ENCODE measurements around the gene FAM13A.

FAM13A gene

DNA sequence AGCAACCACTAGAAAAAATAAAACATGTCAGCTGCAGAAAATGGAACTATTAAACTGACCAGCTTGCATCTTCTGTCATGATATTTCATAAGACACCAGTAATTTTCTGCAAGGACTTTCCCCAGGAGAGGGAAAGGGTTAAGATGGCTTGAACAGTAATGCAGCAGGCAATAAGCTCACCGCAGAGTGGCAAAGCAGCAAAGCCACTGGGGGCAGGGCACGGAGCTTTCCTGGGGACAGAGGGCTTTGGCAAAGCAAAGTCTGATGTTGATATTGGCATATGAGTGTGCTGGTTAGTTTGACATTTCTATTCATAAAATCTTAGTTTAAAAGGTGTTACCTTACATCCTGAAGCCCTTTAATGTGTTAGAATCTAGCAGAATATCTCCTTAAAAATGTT is 304.2 kb downstream of the FAM13A start:
- Histone ChIP-seq H3K9me3 (ENCODE audit: control insufficient read depth in 2 of 2, low read length in 2 of 2) (no peaks in the 10 kb centered on the region), H3K4me1 (ENCODE audit: control insufficient read depth in 2 of 2, insufficient read depth in 2 of 2, low read length in 2 of 2) (peaks cover 0 to 2% of the 10 kb centered on the region in 2 donors), H3K9ac (ENCODE audit: low read depth in 1 of 2, low read length in 2 of 2) (no peak overlapping the region), H3K27ac (ENCODE audit: low read depth in 2 of 2, low read length in 2 of 2) (no peak overlapping the region), H3K36me3 (ENCODE audit: control insufficient read depth in 2 of 2, insufficient read depth in 2 of 2, low read length in 2 of 2) (peaks cover 38 to 63% of the 10 kb centered on the region in 2 donors), H3K27me3 (ENCODE audit: control insufficient read depth in 2 of 2, insufficient read depth in 2 of 2, low read length in 2 of 2) (no peaks in the 10 kb centered on the region), H3K4me3 (ENCODE audit: low read length in 2 of 2) (no peak overlapping the region)

DNA sequence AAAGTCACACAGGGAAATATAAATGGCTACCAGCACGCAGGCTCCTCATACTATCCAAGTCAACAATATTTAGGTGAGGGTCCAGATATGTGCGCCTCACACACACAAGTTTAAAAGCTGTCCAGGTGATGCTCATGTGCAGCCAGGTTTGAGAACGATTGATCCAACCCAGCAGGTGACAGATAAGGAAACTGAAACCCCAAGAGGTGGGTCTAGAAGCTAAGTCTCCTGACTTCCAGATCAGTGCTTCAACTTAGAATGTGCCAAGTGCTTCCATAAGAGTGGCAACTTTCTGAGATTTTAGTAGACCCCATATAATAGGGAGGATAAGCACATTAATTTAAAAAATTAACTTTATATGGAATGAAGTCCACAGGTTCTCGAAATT is 304.9 kb downstream of the FAM13A start:
- H3K4me1 ChIP-seq (ENCODE audit: control insufficient read depth in 2 of 2, insufficient read depth in 2 of 2, low read length in 2 of 2): peaks cover 0 to 2% of the 10 kb centered on the region in 2 donors
- H3K36me3 ChIP-seq (ENCODE audit: control insufficient read depth in 2 of 2, insufficient read depth in 2 of 2, low read length in 2 of 2): peaks cover 44 to 66% of the 10 kb centered on the region in 2 donors
- H3K4me3 ChIP-seq (ENCODE audit: low read length in 2 of 2): no peak overlapping the region
- no peaks in the 10 kb centered on the region for H3K27me3 ChIP-seq (ENCODE audit: control insufficient read depth in 2 of 2, insufficient read depth in 2 of 2, low read length in 2 of 2)
- no peak overlapping the region for H3K27ac ChIP-seq (ENCODE audit: low read depth in 2 of 2, low read length in 2 of 2)
- no peaks in the 10 kb centered on the region for H3K9me3 ChIP-seq (ENCODE audit: control insufficient read depth in 2 of 2, low read length in 2 of 2)
- H3K9ac ChIP-seq (ENCODE audit: low read depth in 1 of 2, low read length in 2 of 2): no peak overlapping the region

DNA sequence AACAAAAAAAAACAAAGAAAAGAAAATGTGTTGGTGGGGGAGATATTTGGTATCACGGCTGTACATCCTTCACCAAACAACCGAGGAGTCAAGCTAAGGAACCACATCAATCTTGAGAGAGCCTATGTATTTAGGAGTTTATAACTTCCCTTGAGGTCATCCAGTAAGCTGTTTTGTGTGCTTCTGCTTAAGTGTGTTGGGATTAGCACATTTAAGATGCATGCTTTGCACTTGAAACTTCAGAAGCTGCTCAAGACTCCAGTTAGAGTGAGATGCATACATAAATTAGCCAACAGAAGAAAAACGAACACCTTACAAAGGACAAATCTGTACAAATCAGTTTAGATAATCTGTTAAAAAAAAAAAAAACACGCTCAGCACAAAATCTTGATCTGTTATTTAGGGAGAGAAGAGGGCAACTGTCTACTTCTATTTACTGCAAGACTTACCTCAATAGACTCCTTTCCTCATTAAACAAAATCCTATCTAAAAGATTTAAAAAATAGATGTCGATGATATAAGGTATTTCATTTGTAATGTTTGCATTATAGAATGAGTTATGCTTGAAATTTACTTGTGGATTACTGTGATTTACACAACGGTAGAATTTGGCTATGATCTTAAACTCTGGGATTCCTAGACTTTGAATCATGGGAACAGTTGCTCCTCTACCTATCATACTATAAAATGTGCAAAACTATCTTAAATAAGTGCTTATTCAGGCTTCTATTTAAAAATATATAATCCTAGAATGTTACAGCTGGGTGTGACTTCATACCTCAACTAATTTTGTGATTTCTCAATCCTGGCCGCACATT is 305.5 kb downstream of the FAM13A start:
- peaks cover 49 to 70% of the 10 kb centered on the region in 2 donors for H3K36me3 ChIP-seq (ENCODE audit: control insufficient read depth in 2 of 2, insufficient read depth in 2 of 2, low read length in 2 of 2)
- no peak overlapping the region for H3K9ac ChIP-seq (ENCODE audit: low read depth in 1 of 2, low read length in 2 of 2)
- H3K27ac ChIP-seq (ENCODE audit: low read depth in 2 of 2, low read length in 2 of 2): no peak overlapping the region
- no peak overlapping the region for H3K4me3 ChIP-seq (ENCODE audit: low read length in 2 of 2)
- H3K4me1 ChIP-seq (ENCODE audit: control insufficient read depth in 2 of 2, insufficient read depth in 2 of 2, low read length in 2 of 2): peaks cover 0 to 2% of the 10 kb centered on the region in 2 donors
- H3K27me3 ChIP-seq (ENCODE audit: control insufficient read depth in 2 of 2, insufficient read depth in 2 of 2, low read length in 2 of 2): no peaks in the 10 kb centered on the region
- no peaks in the 10 kb centered on the region for H3K9me3 ChIP-seq (ENCODE audit: control insufficient read depth in 2 of 2, low read length in 2 of 2)

DNA sequence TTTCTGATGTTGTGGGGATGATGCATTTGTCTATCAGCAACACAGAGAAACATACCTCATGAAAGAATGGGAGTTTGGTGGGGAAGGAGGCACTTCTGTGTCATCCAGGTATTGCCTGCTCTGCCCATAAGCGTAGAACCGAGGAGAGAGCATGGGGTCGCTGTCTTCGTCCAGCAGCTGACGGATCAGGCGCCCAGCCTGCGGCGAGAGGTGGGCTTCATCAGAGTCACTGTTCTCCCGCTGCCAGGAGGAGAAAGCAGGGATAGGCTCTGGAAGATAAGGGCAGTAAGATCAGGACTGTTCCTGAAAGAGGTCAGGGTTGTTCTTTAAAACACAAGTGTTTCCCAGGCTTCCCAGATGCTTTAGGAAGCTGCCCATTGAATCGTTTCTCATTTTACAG is 306.6 kb downstream of the FAM13A start:
- H3K36me3 ChIP-seq (ENCODE audit: control insufficient read depth in 2 of 2, insufficient read depth in 2 of 2, low read length in 2 of 2): peaks cover 50 to 72% of the 10 kb centered on the region in 2 donors

DNA sequence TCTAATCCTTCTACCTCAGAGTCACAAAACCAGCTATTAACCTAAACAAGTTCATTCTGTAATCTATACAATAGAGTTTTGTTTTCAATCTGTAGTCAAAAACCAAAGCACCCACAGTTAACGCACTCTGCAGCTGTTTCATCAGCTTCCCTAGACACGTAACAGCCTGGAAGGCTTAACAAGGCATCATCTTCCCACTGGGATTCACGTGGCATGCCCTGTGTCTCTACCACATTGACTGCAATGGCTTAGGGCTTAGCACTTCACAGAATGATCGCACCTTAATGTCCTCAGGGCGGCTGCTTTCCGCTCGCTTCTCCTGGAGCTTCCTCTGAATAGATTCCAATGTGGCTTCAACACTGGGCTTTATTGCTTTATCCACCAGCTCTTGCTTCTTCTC is 309.6 kb downstream of the FAM13A start:
- no peaks in the 10 kb centered on the region for H3K9me3 ChIP-seq (ENCODE audit: control insufficient read depth in 2 of 2, low read length in 2 of 2)
- peaks cover 49 to 74% of the 10 kb centered on the region in 2 donors for H3K36me3 ChIP-seq (ENCODE audit: control insufficient read depth in 2 of 2, insufficient read depth in 2 of 2, low read length in 2 of 2)
- no peak overlapping the region for H3K4me3 ChIP-seq (ENCODE audit: low read length in 2 of 2)
- H3K27ac ChIP-seq (ENCODE audit: low read depth in 2 of 2, low read length in 2 of 2): no peak overlapping the region
- H3K4me1 ChIP-seq (ENCODE audit: control insufficient read depth in 2 of 2, insufficient read depth in 2 of 2, low read length in 2 of 2): no peaks in the 10 kb centered on the region
- no peaks in the 10 kb centered on the region for H3K27me3 ChIP-seq (ENCODE audit: control insufficient read depth in 2 of 2, insufficient read depth in 2 of 2, low read length in 2 of 2)
- no peak overlapping the region for H3K9ac ChIP-seq (ENCODE audit: low read depth in 1 of 2, low read length in 2 of 2)

More for the DNA sequence above, 306.6 kb downstream of the FAM13A start:
- Histone ChIP-seq H3K4me1 (ENCODE audit: control insufficient read depth in 2 of 2, insufficient read depth in 2 of 2, low read length in 2 of 2) (peaks cover 0 to 2% of the 10 kb centered on the region in 2 donors), H3K4me3 (ENCODE audit: low read length in 2 of 2) (no peak overlapping the region), H3K27ac (ENCODE audit: low read depth in 2 of 2, low read length in 2 of 2) (no peak overlapping the region), H3K9me3 (ENCODE audit: control insufficient read depth in 2 of 2, low read length in 2 of 2) (no peaks in the 10 kb centered on the region), H3K27me3 (ENCODE audit: control insufficient read depth in 2 of 2, insufficient read depth in 2 of 2, low read length in 2 of 2) (no peaks in the 10 kb centered on the region), H3K9ac (ENCODE audit: low read depth in 1 of 2, low read length in 2 of 2) (no peak overlapping the region)

DNA sequence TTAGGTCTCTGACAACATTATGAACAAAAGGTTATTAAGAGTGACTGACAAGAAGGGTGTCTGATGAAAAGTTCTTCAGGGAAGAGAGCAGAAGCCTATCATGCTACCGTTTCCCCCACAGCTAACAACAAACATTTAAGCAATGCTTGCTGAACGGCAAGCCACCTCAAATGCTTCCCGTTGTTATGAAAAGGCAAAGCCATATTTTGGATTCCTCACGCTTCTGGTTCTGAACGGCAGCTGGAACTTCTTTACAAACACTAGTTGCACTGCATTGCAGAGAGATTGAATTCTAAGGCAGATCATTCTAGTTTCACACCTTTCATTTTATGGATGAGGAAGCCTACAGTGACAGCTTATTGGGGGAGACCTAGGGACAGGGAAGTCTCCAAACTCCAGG is 310.8 kb downstream of the FAM13A start:
- no peak overlapping the region for H3K9ac ChIP-seq (ENCODE audit: low read depth in 1 of 2, low read length in 2 of 2)
- no peaks in the 10 kb centered on the region for H3K9me3 ChIP-seq (ENCODE audit: control insufficient read depth in 2 of 2, low read length in 2 of 2)
- H3K36me3 ChIP-seq (ENCODE audit: control insufficient read depth in 2 of 2, insufficient read depth in 2 of 2, low read length in 2 of 2): peaks cover 48 to 69% of the 10 kb centered on the region in 2 donors
- H3K4me1 ChIP-seq (ENCODE audit: control insufficient read depth in 2 of 2, insufficient read depth in 2 of 2, low read length in 2 of 2): no peaks in the 10 kb centered on the region
- H3K27me3 ChIP-seq (ENCODE audit: control insufficient read depth in 2 of 2, insufficient read depth in 2 of 2, low read length in 2 of 2): no peaks in the 10 kb centered on the region
- no peak overlapping the region for H3K27ac ChIP-seq (ENCODE audit: low read depth in 2 of 2, low read length in 2 of 2)
- H3K4me3 ChIP-seq (ENCODE audit: low read length in 2 of 2): no peak overlapping the region

DNA sequence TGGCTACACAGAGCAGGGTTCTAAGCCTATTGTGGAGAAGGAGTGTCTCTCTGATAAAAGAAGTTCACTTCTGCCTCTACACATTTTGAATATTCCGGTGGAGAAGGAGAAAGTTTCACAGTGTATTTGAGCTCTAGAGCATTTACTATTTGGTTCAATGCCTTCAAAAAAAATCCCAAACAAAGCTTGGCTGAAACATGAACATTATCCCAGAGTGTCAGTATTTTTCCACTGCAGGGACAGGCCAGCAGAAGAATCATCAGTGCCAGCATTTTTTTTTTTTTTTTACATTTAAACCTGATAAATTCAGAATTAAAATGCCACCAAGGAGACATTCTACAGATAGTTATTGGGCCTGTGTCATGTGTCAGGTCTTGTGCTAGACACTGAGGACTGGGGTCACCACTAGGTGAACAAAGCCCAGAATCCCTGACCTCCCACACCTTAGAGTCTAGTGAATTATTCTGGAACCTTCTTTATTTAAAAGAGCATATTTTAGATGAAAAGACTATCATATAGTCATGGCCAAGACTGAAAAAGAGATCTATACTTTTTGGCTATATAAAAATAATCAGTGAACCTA is 311.3 kb downstream of the FAM13A start:
- no peak overlapping the region for H3K4me3 ChIP-seq (ENCODE audit: low read length in 2 of 2)
- peaks cover 48 to 72% of the 10 kb centered on the region in 2 donors for H3K36me3 ChIP-seq (ENCODE audit: control insufficient read depth in 2 of 2, insufficient read depth in 2 of 2, low read length in 2 of 2)
- H3K9ac ChIP-seq (ENCODE audit: low read depth in 1 of 2, low read length in 2 of 2): no peak overlapping the region
- no peaks in the 10 kb centered on the region for H3K27me3 ChIP-seq (ENCODE audit: control insufficient read depth in 2 of 2, insufficient read depth in 2 of 2, low read length in 2 of 2)
- H3K9me3 ChIP-seq (ENCODE audit: control insufficient read depth in 2 of 2, low read length in 2 of 2): no peaks in the 10 kb centered on the region
- no peaks in the 10 kb centered on the region for H3K4me1 ChIP-seq (ENCODE audit: control insufficient read depth in 2 of 2, insufficient read depth in 2 of 2, low read length in 2 of 2)
- no peak overlapping the region for H3K27ac ChIP-seq (ENCODE audit: low read depth in 2 of 2, low read length in 2 of 2)

DNA sequence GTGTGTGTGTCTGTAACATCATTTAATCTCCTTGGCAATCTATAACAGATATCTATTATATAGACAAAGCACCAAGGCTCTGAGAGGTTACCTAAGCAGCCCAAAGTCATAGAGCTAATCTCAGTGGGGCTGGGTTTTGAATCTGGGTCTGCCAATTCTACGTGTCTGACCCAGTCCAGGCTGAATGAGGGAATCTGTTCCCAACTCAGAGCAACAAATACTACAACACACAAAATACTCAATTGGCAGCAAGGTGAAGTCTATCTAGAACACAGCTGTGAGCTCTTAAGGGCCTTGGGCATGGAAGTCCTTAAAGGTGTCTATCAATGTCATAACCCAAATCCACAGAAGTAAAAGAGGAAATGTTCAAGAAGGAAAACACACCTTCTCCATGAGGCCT is 311.8 kb downstream of the FAM13A start:
- no peak overlapping the region for H3K4me3 ChIP-seq (ENCODE audit: low read length in 2 of 2)
- no peak overlapping the region for H3K9ac ChIP-seq (ENCODE audit: low read depth in 1 of 2, low read length in 2 of 2)
- H3K27ac ChIP-seq (ENCODE audit: low read depth in 2 of 2, low read length in 2 of 2): no peak overlapping the region
- H3K9me3 ChIP-seq (ENCODE audit: control insufficient read depth in 2 of 2, low read length in 2 of 2): no peaks in the 10 kb centered on the region
- no peaks in the 10 kb centered on the region for H3K4me1 ChIP-seq (ENCODE audit: control insufficient read depth in 2 of 2, insufficient read depth in 2 of 2, low read length in 2 of 2)
- peaks cover 45 to 68% of the 10 kb centered on the region in 2 donors for H3K36me3 ChIP-seq (ENCODE audit: control insufficient read depth in 2 of 2, insufficient read depth in 2 of 2, low read length in 2 of 2)
- no peaks in the 10 kb centered on the region for H3K27me3 ChIP-seq (ENCODE audit: control insufficient read depth in 2 of 2, insufficient read depth in 2 of 2, low read length in 2 of 2)

DNA sequence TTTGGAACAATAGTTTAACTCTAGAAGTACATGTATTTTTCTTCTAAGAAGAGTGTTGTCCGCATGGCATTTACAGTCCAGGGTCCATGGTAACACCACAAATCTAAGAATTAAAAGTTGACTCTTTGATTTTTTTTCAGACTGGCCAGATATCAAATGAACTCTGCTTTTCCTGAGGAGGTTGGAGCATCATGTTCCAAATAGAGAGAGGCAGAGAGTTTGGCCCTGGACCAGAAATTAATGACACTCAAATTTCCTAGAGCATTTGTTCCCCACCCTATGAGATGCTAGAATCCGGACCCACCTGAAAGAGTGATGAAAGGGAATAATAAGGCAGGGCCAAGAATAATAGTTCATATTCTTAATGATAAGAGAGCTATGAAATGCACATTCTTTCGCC is 312.4 kb downstream of the FAM13A start:
- no peaks in the 10 kb centered on the region for H3K9me3 ChIP-seq (ENCODE audit: control insufficient read depth in 2 of 2, low read length in 2 of 2)
- no peaks in the 10 kb centered on the region for H3K27me3 ChIP-seq (ENCODE audit: control insufficient read depth in 2 of 2, insufficient read depth in 2 of 2, low read length in 2 of 2)
- no peak overlapping the region for H3K9ac ChIP-seq (ENCODE audit: low read depth in 1 of 2, low read length in 2 of 2)
- H3K27ac ChIP-seq (ENCODE audit: low read depth in 2 of 2, low read length in 2 of 2): no peak overlapping the region
- H3K4me3 ChIP-seq (ENCODE audit: low read length in 2 of 2): no peak overlapping the region
- no peaks in the 10 kb centered on the region for H3K4me1 ChIP-seq (ENCODE audit: control insufficient read depth in 2 of 2, insufficient read depth in 2 of 2, low read length in 2 of 2)
- H3K36me3 ChIP-seq (ENCODE audit: control insufficient read depth in 2 of 2, insufficient read depth in 2 of 2, low read length in 2 of 2): peaks cover 42 to 68% of the 10 kb centered on the region in 2 donors

DNA sequence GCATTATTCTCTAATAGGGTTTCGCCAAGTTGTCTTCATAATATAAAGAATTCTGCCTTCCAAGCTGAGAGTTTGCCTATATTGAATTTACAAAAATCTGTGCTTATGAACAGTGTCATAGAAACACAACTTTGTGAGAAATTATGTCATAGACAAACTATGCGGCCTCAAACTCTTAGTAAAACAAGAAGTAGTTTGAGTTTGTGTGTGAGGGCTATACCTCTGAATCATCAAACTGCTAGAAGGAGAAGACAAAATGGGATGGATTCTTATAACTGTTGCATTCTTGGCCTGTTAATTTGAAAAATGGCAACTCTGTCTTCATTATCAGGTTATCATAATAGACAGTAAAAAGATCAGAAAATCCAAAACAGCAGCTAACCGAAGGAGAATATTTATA is 313.3 kb downstream of the FAM13A start:
- Histone ChIP-seq H3K27ac (ENCODE audit: low read depth in 2 of 2, low read length in 2 of 2) (no peak overlapping the region), H3K9ac (ENCODE audit: low read depth in 1 of 2, low read length in 2 of 2) (no peak overlapping the region), H3K4me1 (ENCODE audit: control insufficient read depth in 2 of 2, insufficient read depth in 2 of 2, low read length in 2 of 2) (no peaks in the 10 kb centered on the region), H3K9me3 (ENCODE audit: control insufficient read depth in 2 of 2, low read length in 2 of 2) (no peaks in the 10 kb centered on the region), H3K36me3 (ENCODE audit: control insufficient read depth in 2 of 2, insufficient read depth in 2 of 2, low read length in 2 of 2) (peaks cover 36 to 65% of the 10 kb centered on the region in 2 donors), H3K27me3 (ENCODE audit: control insufficient read depth in 2 of 2, insufficient read depth in 2 of 2, low read length in 2 of 2) (no peaks in the 10 kb centered on the region), H3K4me3 (ENCODE audit: low read length in 2 of 2) (no peak overlapping the region)

Data from mucosa of rectum (tissue), 2 donors.